Activated CD4-positive, alpha-beta memory T cell treated with anti-CD3 and anti-CD28 coated beads, Interleukin-2, amount 10 ng/mL, durations not matched to agents 7 days and 5 days (primary cell): ENCODE data around the gene TIMM13. TPM values are rescaled to one million over a fixed set of nuclear protein-coding genes. Genes with fewer than 3 reads are reported as not detected.
"Not testable (repeated sequence)": the region's sequence is repeated elsewhere in the genome, so short reads cannot be mapped to it uniquely, and the experiment has no call there.

Source experiments
- CTCF ChIA-PET: fragments of 350-600 bp; sonication (Branson Sonifier 250); formaldehyde crosslinking; loops from one replicate; lab custom pipeline; 2021; ENCODE audit warnings: antibody characterized with exemption, inconsistent platforms; lab: Charles Lee
- POLR2A ChIA-PET: fragments of 350-600 bp; sonication (Branson Sonifier 250); formaldehyde crosslinking; loops from one replicate; lab custom pipeline; 2021; ENCODE audit warnings: antibody characterized with exemption; lab: Charles Lee
- DNase-seq: peaks from one replicate; pipeline ENCODE4 v3.0.0-alpha.2; 2020
- H3K27ac Mint-ChIP-seq: one replicate; pipeline ENCODE4 v1.8.0; 2021; ENCODE audit warnings: mild to moderate bottlenecking, mixed read lengths
- H3K27me3 Mint-ChIP-seq: one replicate; pipeline ENCODE4 v1.8.0; 2021; ENCODE audit warnings: mixed read lengths
- H3K36me3 Mint-ChIP-seq: one replicate; pipeline ENCODE4 v1.8.0; 2021; ENCODE audit warnings: low read depth, mixed read lengths
- H3K4me1 Mint-ChIP-seq: one replicate; pipeline ENCODE4 v1.8.0; 2021; ENCODE audit warnings: mixed read lengths
- H3K4me3 Mint-ChIP-seq: one replicate; pipeline ENCODE4 v1.8.0; 2021; ENCODE audit warnings: mild to moderate bottlenecking, mixed read lengths
- H3K9me3 Mint-ChIP-seq: one replicate; pipeline ENCODE4 v1.8.0; 2021; ENCODE audit warnings: mixed read lengths
- total RNA-seq, 2 experiments: library from RNA; stranded (reverse); gene quantifications; one replicate each; pipeline ENCODE4 v1.2.3, GENCODE V29; 2021

TIMM13 gene
- total RNA-seq, 2 experiments from 2014 or later: 44.5 to 47.4 TPM

- H3K36me3 Mint-ChIP-seq: no peaks in the 10 kb centered on the region
- CTCF ChIA-PET: interaction anchor here (0.7 to 1.9 kb wide), 5 partner anchors 14 to 242 kb away, joined by 3 to 6 read pairs (median 4); no protein-coding TSS in a partner anchor
- H3K4me1 Mint-ChIP-seq: peaks cover 25% of the 10 kb centered on the region
- POLR2A ChIA-PET: interaction anchor here (0.5 to 2.0 kb wide), 9 partner anchors 60 to 224 kb away, joined by 3 to 11 read pairs (median 4); partner anchors contain the start of genes GADD45B, LSM7 and SPPL2B
- no peaks in the 10 kb centered on the region for H3K9me3 Mint-ChIP-seq
- H3K27me3 Mint-ChIP-seq: peaks cover 9% of the 10 kb centered on the region
- H3K4me3 Mint-ChIP-seq: peak overlapping the region; percentile 56
- no peak for DNase-seq
- peak overlapping the region; percentile 68 for H3K27ac Mint-ChIP-seq
These were observed 32.7 kb downstream of the TIMM13 start for GRCh38 chr19:2394442-2395292.

GRCh38 chr19:2394054-2394441 lies 33.3 kb downstream of the TIMM13 start:
- no peaks in the 10 kb centered on the region for H3K9me3 Mint-ChIP-seq
- H3K4me1 Mint-ChIP-seq: peaks cover 25% of the 10 kb centered on the region
- H3K27me3 Mint-ChIP-seq: peaks cover 9% of the 10 kb centered on the region
- no peaks in the 10 kb centered on the region for H3K36me3 Mint-ChIP-seq
- ChIA-PET CTCF (interaction anchor here (0.6 to 1.9 kb wide), 7 partner anchors 13 to 255 kb away, joined by 3 to 6 read pairs (median 4); no protein-coding TSS in a partner anchor), POLR2A (interaction anchor here (0.5 to 2.0 kb wide), 9 partner anchors 60 to 224 kb away, joined by 3 to 11 read pairs (median 4); partner anchors contain the start of genes GADD45B, LSM7 and SPPL2B)
- H3K4me3 Mint-ChIP-seq: peak overlapping the region; percentile 54
- DNase-seq: peak; percentile 45
- H3K27ac Mint-ChIP-seq: peak overlapping the region; percentile 68

- not testable (repeated sequence) for H3K4me3 Mint-ChIP-seq, H3K9me3 Mint-ChIP-seq, DNase-seq, H3K27me3 Mint-ChIP-seq, H3K27ac Mint-ChIP-seq, H3K36me3 Mint-ChIP-seq
- CTCF ChIA-PET: interaction anchor here (0.6 to 2.1 kb wide), 16 partner anchors 10 to 244 kb away, joined by 3 to 9 read pairs (median 4); partner anchors contain the start of genes AP3D1 and PLEKHJ1
- POLR2A ChIA-PET: interaction anchor here (0.7 to 2.0 kb wide), 6 partner anchors 35 to 154 kb away, joined by 3 to 11 read pairs (median 5); partner anchors contain the start of genes GADD45B, LSM7, SPPL2B and TIMM13
- peaks cover 25% of the 10 kb centered on the region for H3K4me1 Mint-ChIP-seq
These were observed 34.5 kb downstream of the TIMM13 start for GRCh38 chr19:2392899-2393298.

- ChIA-PET CTCF (interaction anchor here (0.8 to 2.7 kb wide), 17 partner anchors 9 to 245 kb away, joined by 3 to 9 read pairs (median 4); partner anchors contain the start of genes AP3D1 and PLEKHJ1), POLR2A (interaction anchor here (0.7 to 2.0 kb wide), 5 partner anchors 35 to 155 kb away, joined by 3 to 11 read pairs (median 4); partner anchors contain the start of genes LSM7, SPPL2B and TIMM13)
- Mint-ChIP-seq H3K4me3 (no peak overlapping the region), H3K4me1 (peaks cover 25% of the 10 kb centered on the region), H3K9me3 (no peaks in the 10 kb centered on the region), H3K27me3 (peaks cover 13% of the 10 kb centered on the region), H3K36me3 (no peaks in the 10 kb centered on the region), H3K27ac (no peak overlapping the region)
- no peak for DNase-seq
These were observed 35.0 kb downstream of the TIMM13 start for GRCh38 chr19:2392366-2392765.

GRCh38 chr19:2391118-2391725 lies 36.2 kb downstream of the TIMM13 start:
- POLR2A ChIA-PET: interaction anchor here (1.3 kb wide), 1 partner anchor 154 kb away, joined by 4 read pairs; no protein-coding TSS in a partner anchor
- Mint-ChIP-seq H3K27ac (no peak overlapping the region), H3K4me1 (peaks cover 25% of the 10 kb centered on the region), H3K4me3 (no peak overlapping the region), H3K9me3 (no peaks in the 10 kb centered on the region), H3K27me3 (peaks cover 13% of the 10 kb centered on the region), H3K36me3 (no peaks in the 10 kb centered on the region)
- DNase-seq: peak; percentile 41
- CTCF ChIA-PET: interaction anchor here (0.6 to 2.7 kb wide), 11 partner anchors 10 to 807 kb away, joined by 3 to 9 read pairs (median 4); partner anchors contain the start of gene AMH

- peaks cover 13% of the 10 kb centered on the region for H3K27me3 Mint-ChIP-seq
- no peak overlapping the region for H3K27ac Mint-ChIP-seq
- H3K4me1 Mint-ChIP-seq: peaks cover 20% of the 10 kb centered on the region
- no peaks in the 10 kb centered on the region for H3K9me3 Mint-ChIP-seq
- no peaks in the 10 kb centered on the region for H3K36me3 Mint-ChIP-seq
- POLR2A ChIA-PET: no interaction called here
- DNase-seq: no peak
- no peak overlapping the region for H3K4me3 Mint-ChIP-seq
- CTCF ChIA-PET: interaction anchor here (0.7 to 2.7 kb wide), 4 partner anchors 8 to 209 kb away, joined by 3 to 8 read pairs (median 4); no protein-coding TSS in a partner anchor
These were observed 37.8 kb downstream of the TIMM13 start for GRCh38 chr19:2389594-2389993.

- Mint-ChIP-seq H3K27me3 (peaks cover 8% of the 10 kb centered on the region), H3K4me1 (peaks cover 5% of the 10 kb centered on the region), H3K9me3 (peaks cover under 1% of the 10 kb centered on the region), H3K27ac (no peak overlapping the region), H3K36me3 (no peaks in the 10 kb centered on the region), H3K4me3 (no peak overlapping the region)
- DNase-seq: no peak
- ChIA-PET CTCF (interaction anchor here (0.6 kb wide), 1 partner anchor 233 kb away, joined by 5 read pairs; no protein-coding TSS in a partner anchor), POLR2A (no interaction called here)
These were observed 39.8 kb downstream of the TIMM13 start for GRCh38 chr19:2387367-2388288.

GRCh38 chr19:2385053-2385721 lies 42.2 kb downstream of the TIMM13 start:
- H3K27ac Mint-ChIP-seq: no peak overlapping the region
- H3K27me3 Mint-ChIP-seq: peaks cover 7% of the 10 kb centered on the region
- H3K4me3 Mint-ChIP-seq: no peak overlapping the region
- no peaks in the 10 kb centered on the region for H3K4me1 Mint-ChIP-seq
- H3K36me3 Mint-ChIP-seq: peaks cover 2% of the 10 kb centered on the region
- ChIA-PET CTCF (interaction anchor here (0.6 to 1.2 kb wide), 2 partner anchors 148 to 222 kb away, joined by 3 read pairs; no protein-coding TSS in a partner anchor), POLR2A (no interaction called here)
- peaks cover 11% of the 10 kb centered on the region for H3K9me3 Mint-ChIP-seq
- no peak for DNase-seq

GRCh38 chr19:2382530-2383222 lies 44.7 kb downstream of the TIMM13 start:
- ChIA-PET POLR2A (no interaction called here), CTCF (interaction anchor here (1.4 kb wide), 1 partner anchor 10 kb away, joined by 6 read pairs; no protein-coding TSS in a partner anchor)
- Mint-ChIP-seq H3K27ac (no peak overlapping the region), H3K9me3 (peaks cover 23% of the 10 kb centered on the region), H3K4me3 (no peak overlapping the region), H3K27me3 (peaks cover 6% of the 10 kb centered on the region), H3K36me3 (peaks cover 7% of the 10 kb centered on the region), H3K4me1 (no peaks in the 10 kb centered on the region)
- no peak for DNase-seq

GRCh38 chr19:2381148-2381820 lies 46.1 kb downstream of the TIMM13 start:
- Mint-ChIP-seq H3K27me3 (peaks cover 3% of the 10 kb centered on the region), H3K27ac (no peak overlapping the region), H3K36me3 (peaks cover 7% of the 10 kb centered on the region), H3K4me1 (no peaks in the 10 kb centered on the region), H3K9me3 (peaks cover 25% of the 10 kb centered on the region), H3K4me3 (no peak overlapping the region)
- ChIA-PET POLR2A (no interaction called here), CTCF (interaction anchor here (1.3 to 1.4 kb wide), 2 partner anchors 10 to 13 kb away, joined by 6 to 8 read pairs; no protein-coding TSS in a partner anchor)
- DNase-seq: no peak
